ENCODE measurements around the gene NPEPPS. TPM values are rescaled to one million over a fixed set of nuclear protein-coding genes. Genes with fewer than 3 reads are reported as not detected.
"Not testable (repeated sequence)": the region's sequence is repeated elsewhere in the genome, so short reads cannot be mapped to it uniquely, and the experiment has no call there.

NPEPPS gene
- total RNA-seq, result 100 to 1,000 TPM; 113 to 114 TPM

GRCh38 chr17:47530557-47531232, at the start of gene NPEPPS:
Gene NPEPPS (plus strand): TSS chr17:47531108. CDS start chr17:47531301, 193 bp downstream.
- DNase-seq, result peak; percentile 91
- H3K4me1 Mint-ChIP-seq (ENCODE audit: low read depth); POLR2A ChIA-PET; H3K9me3 Mint-ChIP-seq; CTCF ChIA-PET; H3K27me3 Mint-ChIP-seq; H3K36me3 Mint-ChIP-seq: not testable (repeated sequence)
- Mint-ChIP-seq H3K27ac (peak within 1 kb of the TSS; percentile 84), H3K4me3 (peak within 1 kb of the TSS; percentile 92)
- intact Hi-C loops (cut with micrococcal nuclease), result loop anchor here (5.0 kb wide), 1 partner anchor 38 kb away; no protein-coding TSS in a partner anchor

- peak overlapping the region; percentile 97 for H3K4me3 Mint-ChIP-seq
- H3K9me3 Mint-ChIP-seq; H3K36me3 Mint-ChIP-seq; CTCF ChIA-PET; H3K27me3 Mint-ChIP-seq; POLR2A ChIA-PET; H3K4me1 Mint-ChIP-seq (ENCODE audit: low read depth): not testable (repeated sequence)
- H3K27ac Mint-ChIP-seq, result peak overlapping the region; percentile 89
- DNase-seq, result peak; percentile 11
- intact Hi-C loops (cut with micrococcal nuclease), result loop anchor here (5.0 kb wide), 2 partner anchors 40 to 155 kb away; partner anchors contain the start of genes KPNB1 and NPEPPS
Measured at GRCh38 chr17:47491841-47492212, 39.1 kb upstream of the NPEPPS start.

GRCh38 chr17:47499074-47499473, 31.8 kb upstream of the NPEPPS start:
- CTCF ChIA-PET; H3K27me3 Mint-ChIP-seq; H3K27ac Mint-ChIP-seq; POLR2A ChIA-PET; DNase-seq; intact Hi-C loops (cut with micrococcal nuclease); H3K4me3 Mint-ChIP-seq; H3K9me3 Mint-ChIP-seq; H3K36me3 Mint-ChIP-seq: not testable (repeated sequence)
- peaks cover 15% of the 10 kb centered on the region for H3K4me1 Mint-ChIP-seq (ENCODE audit: low read depth)

- intact Hi-C loops (cut with micrococcal nuclease); H3K27ac Mint-ChIP-seq; DNase-seq; H3K36me3 Mint-ChIP-seq; H3K9me3 Mint-ChIP-seq; H3K4me3 Mint-ChIP-seq; POLR2A ChIA-PET; H3K27me3 Mint-ChIP-seq: not testable (repeated sequence)
- CTCF ChIA-PET, result interaction anchor here (1.1 kb wide), 1 partner anchor 94 kb away, joined by 3 read pairs; no protein-coding TSS in a partner anchor
- H3K4me1 Mint-ChIP-seq (ENCODE audit: low read depth), result peaks cover 15% of the 10 kb centered on the region
Measured at GRCh38 chr17:47499494-47499893, 31.4 kb upstream of the NPEPPS start.

- intact Hi-C loops (cut with micrococcal nuclease); H3K4me3 Mint-ChIP-seq; H3K27me3 Mint-ChIP-seq; H3K36me3 Mint-ChIP-seq; POLR2A ChIA-PET; H3K9me3 Mint-ChIP-seq; DNase-seq: not testable (repeated sequence)
- CTCF ChIA-PET, result interaction anchor here (1.1 to 2.4 kb wide), 2 partner anchors 93 to 114 kb away, joined by 3 to 9 read pairs; no protein-coding TSS in a partner anchor
- Mint-ChIP-seq H3K4me1 (ENCODE audit: low read depth) (peaks cover 15% of the 10 kb centered on the region), H3K27ac (peak overlapping the region; percentile 49)
Measured at GRCh38 chr17:47500620-47501019, 30.3 kb upstream of the NPEPPS start.

- DNase-seq, result peak; percentile 40
- intact Hi-C loops (cut with micrococcal nuclease); H3K36me3 Mint-ChIP-seq; H3K4me3 Mint-ChIP-seq; H3K27me3 Mint-ChIP-seq; POLR2A ChIA-PET; H3K9me3 Mint-ChIP-seq: not testable (repeated sequence)
- peak overlapping the region; percentile 66 for H3K27ac Mint-ChIP-seq
- CTCF ChIA-PET, result interaction anchor here (2.4 kb wide), 1 partner anchor 113 kb away, joined by 9 read pairs; no protein-coding TSS in a partner anchor
- peaks cover 15% of the 10 kb centered on the region for H3K4me1 Mint-ChIP-seq (ENCODE audit: low read depth)
Measured at GRCh38 chr17:47502122-47502731, 28.7 kb upstream of the NPEPPS start.

- CTCF ChIA-PET; intact Hi-C loops (cut with micrococcal nuclease); H3K36me3 Mint-ChIP-seq; H3K4me3 Mint-ChIP-seq; H3K27me3 Mint-ChIP-seq; H3K9me3 Mint-ChIP-seq; POLR2A ChIA-PET; DNase-seq: not testable (repeated sequence)
- peak overlapping the region; percentile 71 for H3K27ac Mint-ChIP-seq
- H3K4me1 Mint-ChIP-seq (ENCODE audit: low read depth), result peaks cover 15% of the 10 kb centered on the region
Measured at GRCh38 chr17:47502776-47503455, 28.0 kb upstream of the NPEPPS start.

- CTCF ChIA-PET; H3K27me3 Mint-ChIP-seq; H3K4me1 Mint-ChIP-seq (ENCODE audit: low read depth); DNase-seq; H3K27ac Mint-ChIP-seq; H3K4me3 Mint-ChIP-seq; H3K36me3 Mint-ChIP-seq; H3K9me3 Mint-ChIP-seq; POLR2A ChIA-PET: not testable (repeated sequence)
- intact Hi-C loops (cut with micrococcal nuclease), result loop anchor here (10.0 kb wide), 1 partner anchor 103 kb away; no protein-coding TSS in a partner anchor
Measured at GRCh38 chr17:47511701-47512146, 19.2 kb upstream of the NPEPPS start.

- POLR2A ChIA-PET, DNase-seq, H3K4me3 Mint-ChIP-seq: not testable (repeated sequence)
Measured at GRCh38 chr17:47513301-47513700, 17.6 kb upstream of the NPEPPS start.

GRCh38 chr17:47518880-47519279, 12.0 kb upstream of the NPEPPS start:
- POLR2A ChIA-PET; H3K9me3 Mint-ChIP-seq; DNase-seq; H3K4me3 Mint-ChIP-seq; H3K27ac Mint-ChIP-seq; H3K27me3 Mint-ChIP-seq; H3K36me3 Mint-ChIP-seq; H3K4me1 Mint-ChIP-seq (ENCODE audit: low read depth): not testable (repeated sequence)
- CTCF ChIA-PET, result interaction anchor here (0.6 kb wide), 1 partner anchor 97 kb away, joined by 3 read pairs; no protein-coding TSS in a partner anchor
- intact Hi-C loops (cut with micrococcal nuclease), result loop anchor here (10.0 kb wide), 1 partner anchor 96 kb away; no protein-coding TSS in a partner anchor

More at GRCh38 chr17:47513301-47513700, 17.6 kb upstream of the NPEPPS start:
- CTCF ChIA-PET; H3K27me3 Mint-ChIP-seq; H3K27ac Mint-ChIP-seq; H3K4me1 Mint-ChIP-seq (ENCODE audit: low read depth); H3K9me3 Mint-ChIP-seq; H3K36me3 Mint-ChIP-seq: not testable (repeated sequence)
- intact Hi-C loops (cut with micrococcal nuclease), result loop anchor here (10.0 kb wide), 1 partner anchor 102 kb away; no protein-coding TSS in a partner anchor

GRCh38 chr17:47519365-47519764, 11.5 kb upstream of the NPEPPS start:
- DNase-seq; H3K27me3 Mint-ChIP-seq; H3K36me3 Mint-ChIP-seq; H3K9me3 Mint-ChIP-seq; H3K27ac Mint-ChIP-seq; H3K4me1 Mint-ChIP-seq (ENCODE audit: low read depth); H3K4me3 Mint-ChIP-seq; POLR2A ChIA-PET: not testable (repeated sequence)
- intact Hi-C loops (cut with micrococcal nuclease), result loop anchor here (10.0 kb wide), 1 partner anchor 95 kb away; no protein-coding TSS in a partner anchor
- CTCF ChIA-PET, result interaction anchor here (0.6 kb wide), 1 partner anchor 96 kb away, joined by 3 read pairs; no protein-coding TSS in a partner anchor

- H3K27ac Mint-ChIP-seq; intact Hi-C loops (cut with micrococcal nuclease); H3K4me1 Mint-ChIP-seq (ENCODE audit: low read depth); DNase-seq; H3K4me3 Mint-ChIP-seq; H3K27me3 Mint-ChIP-seq; CTCF ChIA-PET; H3K9me3 Mint-ChIP-seq; POLR2A ChIA-PET; H3K36me3 Mint-ChIP-seq: not testable (repeated sequence)
Measured at GRCh38 chr17:47520279-47520678, 10.6 kb upstream of the NPEPPS start.
